Esophagus squamous epithelium (tissue), 5 donors: ENCODE measurements around the gene PDK2. TPM values are rescaled to one million over a fixed set of nuclear protein-coding genes. Genes with fewer than 3 reads are reported as not detected.

Experiments
- DNase-seq: peaks from one replicate; lab custom pipeline; 2025; lab: John Stamatoyannopoulos, UW
- H3K27ac ChIP-seq, 4 donors: fragments of 200-600 bp; sonication (generic); one replicate each; pipeline ENCODE4 v1.5.1; 2016 to 2019; ENCODE audit warnings: mild to moderate bottlenecking in 1 of 4
- H3K27me3 ChIP-seq, 4 donors: fragments of 200-600 bp; sonication (generic); 1 replicate in 3 of 4; 2 replicates in 1 of 4; pipeline versions ENCODE4 v1.5.1 to v1.6.0; 2017 to 2021; ENCODE audit warnings: antibody characterized with exemption in 1 of 4
- H3K36me3 ChIP-seq, 3 donors: fragments of 200-600 bp; sonication (generic); one replicate each; pipeline ENCODE4 v1.5.1; 2016 to 2019
- H3K4me1 ChIP-seq, 3 donors: fragments of 200-600 bp; sonication (generic); one replicate each; pipeline ENCODE4 v1.5.1; 2017 to 2019
- H3K4me3 ChIP-seq, 4 donors: fragments of 200-600 bp; sonication (generic); 1 replicate in 3 of 4; 2 replicates in 1 of 4; pipeline ENCODE4 v1.5.1; 2016 to 2019; ENCODE audit warnings: mild to moderate bottlenecking in 2 of 4, moderate library complexity in 1 of 4
- H3K9me3 ChIP-seq, 3 donors: fragments of 200-600 bp; sonication (generic); one replicate each; pipeline ENCODE4 v1.5.1; 2016 to 2019
- CTCF ChIP-seq, 6 experiments: fragments of 450-650 bp in 4 of 6; fragments of 200-600 bp in 2 of 6; sonication (generic) in 2 of 6; IDR thresholded peaks; one replicate each; pipeline ENCODE4 v1.5.1; 2016 to 2019; ENCODE audit warnings: antibody characterized with exemption in 6 of 6, mild to moderate bottlenecking in 4 of 6, moderate library complexity in 4 of 6
- POLR2A ChIP-seq, 4 donors: fragments of 450-650 bp; IDR thresholded peaks; one replicate each; pipeline ENCODE4 v1.6.1; 2017; ENCODE audit warnings: antibody characterized with exemption in 4 of 4, mild to moderate bottlenecking in 4 of 4, moderate library complexity in 3 of 4
- WGBS, 2 donors: methylation state at CpG; one replicate each; pipeline ENCODE4 v1.1.5; 2018; 5-methylcytosine and 5-hydroxymethylcytosine counted together
- intact Hi-C: fragments of 100-400 bp; cut with DNase I; formaldehyde crosslinking; loops from one replicate; pipeline ENCODE4 v1.15.0; 2022
- total RNA-seq, 4 donors: library from RNA; depleted of rRNA; stranded (reverse); fragments of >200 nt; gene quantifications; one replicate each; pipeline ENCODE4 v1.1.0, GENCODE V29; 2016
- donor health status: DM: yes; HTN: yes; CAD: no.

Gene PDK2
- total RNA-seq, 4 donors from 2014 or later: 5.2 to 20.2 (median 12.8) TPM

- H3K36me3 ChIP-seq: peaks cover 0 to 87% (median 16%) of the 10 kb centered on the region in 3 donors
- WGBS, 2 donors: 71 to 75% methylated on average over 13 of the region's 13 CpGs
- peaks cover 8 to 45% (median 20%) of the 10 kb centered on the region in 3 donors for H3K4me1 ChIP-seq
- H3K4me3 ChIP-seq: no peak overlapping the region
- H3K27me3 ChIP-seq: no peaks in the 10 kb centered on the region
- H3K27ac ChIP-seq: peak overlapping the region in 1 of 4 donors; percentile 17
- intact Hi-C loops: no loop called here
- TF ChIP-seq CTCF (IDR thresholded peaks at IDR 0.05) (no peak), POLR2A (IDR thresholded peaks at IDR 0.05) (no peak)
- H3K9me3 ChIP-seq: no peaks in the 10 kb centered on the region
- no peak for DNase-seq
Measured at GRCh38 chr17:50106393-50107131, 11.4 kb downstream of the PDK2 start.

GRCh38 chr17:50107790-50108414 is 12.8 kb downstream of the PDK2 start:
- TF ChIP-seq CTCF (IDR thresholded peaks at IDR 0.05): no peak
- no peak for TF ChIP-seq POLR2A (IDR thresholded peaks at IDR 0.05)
- 45 to 77% methylated on average over 5 to 8 of the region's 10 CpGs for WGBS, 2 donors
- H3K9me3 ChIP-seq: no peaks in the 10 kb centered on the region
- H3K27ac ChIP-seq: peak overlapping the region in 2 of 4 donors; percentile 5 to 39
- H3K36me3 ChIP-seq: peaks cover 0 to 84% (median 16%) of the 10 kb centered on the region in 3 donors
- DNase-seq: no peak
- H3K4me1 ChIP-seq: peaks cover 11 to 45% (median 23%) of the 10 kb centered on the region in 3 donors
- H3K4me3 ChIP-seq: no peak overlapping the region
- H3K27me3 ChIP-seq: no peaks in the 10 kb centered on the region
- intact Hi-C loops: no loop called here

- no peak for DNase-seq
- Histone ChIP-seq H3K9me3 (no peaks in the 10 kb centered on the region), H3K27ac (peak overlapping the region in 1 of 4 donors; percentile 39), H3K4me1 (peaks cover 11 to 45% (median 28%) of the 10 kb centered on the region in 3 donors), H3K36me3 (peaks cover 0 to 77% (median 16%) of the 10 kb centered on the region in 3 donors), H3K4me3 (no peak overlapping the region), H3K27me3 (no peaks in the 10 kb centered on the region)
- TF ChIP-seq CTCF (IDR thresholded peaks at IDR 0.05): no peak
- no peak for TF ChIP-seq POLR2A (IDR thresholded peaks at IDR 0.05)
- intact Hi-C loops: no loop called here
- 70 to 81% methylated on average over 7 to 8 of the region's 9 CpGs for WGBS, 2 donors
Measured at GRCh38 chr17:50108556-50108955, 13.4 kb downstream of the PDK2 start.

GRCh38 chr17:50109207-50109606 is 14.1 kb downstream of the PDK2 start:
- WGBS, 2 donors: 58 to 100% methylated on average over 2 to 4 of the region's 7 CpGs
- no peak for DNase-seq
- H3K27me3 ChIP-seq: no peaks in the 10 kb centered on the region
- H3K9me3 ChIP-seq: no peaks in the 10 kb centered on the region
- peaks cover 0 to 71% (median 16%) of the 10 kb centered on the region in 3 donors for H3K36me3 ChIP-seq
- no peak overlapping the region for H3K4me3 ChIP-seq
- no peak overlapping the region for H3K27ac ChIP-seq
- intact Hi-C loops: no loop called here
- H3K4me1 ChIP-seq: peaks cover 11 to 46% (median 28%) of the 10 kb centered on the region in 3 donors
- TF ChIP-seq CTCF (IDR thresholded peaks at IDR 0.05) (no peak), POLR2A (IDR thresholded peaks at IDR 0.05) (no peak)

GRCh38 chr17:50109785-50110184 is 14.6 kb downstream of the PDK2 start:
- WGBS, 2 donors: 60 to 100% methylated on average over 1 to 2 of the region's 19 CpGs
- intact Hi-C loops: no loop called here
- no peaks in the 10 kb centered on the region for H3K9me3 ChIP-seq
- H3K36me3 ChIP-seq: peaks cover 0 to 66% (median 16%) of the 10 kb centered on the region in 3 donors
- DNase-seq: no peak
- H3K4me3 ChIP-seq: no peak overlapping the region
- H3K4me1 ChIP-seq: peaks cover 11 to 49% (median 28%) of the 10 kb centered on the region in 3 donors
- H3K27ac ChIP-seq: peak overlapping the region in 1 of 4 donors; percentile 9
- TF ChIP-seq CTCF (IDR thresholded peaks at IDR 0.05): no peak
- TF ChIP-seq POLR2A (IDR thresholded peaks at IDR 0.05): no peak
- H3K27me3 ChIP-seq: no peaks in the 10 kb centered on the region
